GM23338 (cell line): ENCODE measurements around the gene MAGI3.

Experiments
- CREB1 ChIP-seq: fragments of 250-450 bp; sonication (Bioruptor Pico); IDR thresholded peaks from 2 replicates; pipeline ENCODE4 v1.5.0; 2020; ENCODE audit warnings: low read depth, mild to moderate bottlenecking, moderate library complexity
- EZH2 ChIP-seq: fragments of 200-600 bp; sonication (generic); IDR thresholded peaks from one replicate; pipeline ENCODE4 v1.8.0; 2017; ENCODE audit warnings: antibody characterized with exemption, mild to moderate bottlenecking, low read depth; ENCODE audit not compliant: unreplicated experiment
- EZH2phosphoT487 ChIP-seq: fragments of 200-600 bp; sonication (generic); IDR thresholded peaks from one replicate; pipeline ENCODE4 v1.8.1; 2018; ENCODE audit warnings: antibody characterized with exemption; ENCODE audit not compliant: unreplicated experiment
- NANOG ChIP-seq: IDR thresholded peaks from 2 replicates; pipeline ENCODE4 v1.6.1; 2016; ENCODE audit warnings: antibody characterized with exemption, borderline replicate concordance
- POLR2AphosphoS5 ChIP-seq: IDR thresholded peaks from 2 replicates; pipeline ENCODE4 v1.6.1; 2016; ENCODE audit warnings: antibody characterized with exemption, low read depth
- ZNF114 ChIP-seq: fragments of 250-450 bp; sonication (Bioruptor Pico); IDR thresholded peaks from 2 replicates; pipeline ENCODE4 v1.5.0; 2020; ENCODE audit warnings: mild to moderate bottlenecking, moderate library complexity
- ZNF331 ChIP-seq: fragments of 250-450 bp; sonication (Bioruptor Pico); IDR thresholded peaks from 2 replicates; pipeline ENCODE4 v1.5.0; 2020; ENCODE audit warnings: low read depth, mild to moderate bottlenecking, moderate library complexity
- TF ChIP-seq, protein P1 (sequence below), 2 experiments: fragments of 200-600 bp in 1 of 2; sonication (generic) in 1 of 2; conservative IDR thresholded peaks; 2 replicates each; pipeline versions ENCODE4 v1.5.1 to v1.6.1; 2016 to 2017; ENCODE audit warnings: antibody characterized with exemption in 2 of 2, low read depth in 2 of 2, mild to moderate bottlenecking in 2 of 2, moderate library complexity in 1 of 2
- TF ChIP-seq, protein P2 (sequence below): IDR thresholded peaks from one replicate; pipeline ENCODE4 v1.6.1; 2018; ENCODE audit warnings: antibody characterized with exemption; ENCODE audit not compliant: unreplicated experiment
- TF ChIP-seq, protein P3 (sequence below): IDR thresholded peaks from 2 replicates; pipeline ENCODE4 v1.6.1; 2016; ENCODE audit warnings: antibody characterized with exemption

GRCh38 chr1:113416496-113416895, 26.2 kb downstream of the MAGI3 start:
- no peak for TF ChIP-seq EZH2phosphoT487
- TF ChIP-seq, protein P1, sequence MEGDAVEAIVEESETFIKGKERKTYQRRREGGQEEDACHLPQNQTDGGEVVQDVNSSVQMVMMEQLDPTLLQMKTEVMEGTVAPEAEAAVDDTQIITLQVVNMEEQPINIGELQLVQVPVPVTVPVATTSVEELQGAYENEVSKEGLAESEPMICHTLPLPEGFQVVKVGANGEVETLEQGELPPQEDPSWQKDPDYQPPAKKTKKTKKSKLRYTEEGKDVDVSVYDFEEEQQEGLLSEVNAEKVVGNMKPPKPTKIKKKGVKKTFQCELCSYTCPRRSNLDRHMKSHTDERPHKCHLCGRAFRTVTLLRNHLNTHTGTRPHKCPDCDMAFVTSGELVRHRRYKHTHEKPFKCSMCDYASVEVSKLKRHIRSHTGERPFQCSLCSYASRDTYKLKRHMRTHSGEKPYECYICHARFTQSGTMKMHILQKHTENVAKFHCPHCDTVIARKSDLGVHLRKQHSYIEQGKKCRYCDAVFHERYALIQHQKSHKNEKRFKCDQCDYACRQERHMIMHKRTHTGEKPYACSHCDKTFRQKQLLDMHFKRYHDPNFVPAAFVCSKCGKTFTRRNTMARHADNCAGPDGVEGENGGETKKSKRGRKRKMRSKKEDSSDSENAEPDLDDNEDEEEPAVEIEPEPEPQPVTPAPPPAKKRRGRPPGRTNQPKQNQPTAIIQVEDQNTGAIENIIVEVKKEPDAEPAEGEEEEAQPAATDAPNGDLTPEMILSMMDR (conservative IDR thresholded peaks at IDR 0.05; ENCODE audit: low read depth in 2 of 2), result no peak
- TF ChIP-seq POLR2AphosphoS5, result no peak
- no peak for TF ChIP-seq EZH2
- TF ChIP-seq, protein P2, sequence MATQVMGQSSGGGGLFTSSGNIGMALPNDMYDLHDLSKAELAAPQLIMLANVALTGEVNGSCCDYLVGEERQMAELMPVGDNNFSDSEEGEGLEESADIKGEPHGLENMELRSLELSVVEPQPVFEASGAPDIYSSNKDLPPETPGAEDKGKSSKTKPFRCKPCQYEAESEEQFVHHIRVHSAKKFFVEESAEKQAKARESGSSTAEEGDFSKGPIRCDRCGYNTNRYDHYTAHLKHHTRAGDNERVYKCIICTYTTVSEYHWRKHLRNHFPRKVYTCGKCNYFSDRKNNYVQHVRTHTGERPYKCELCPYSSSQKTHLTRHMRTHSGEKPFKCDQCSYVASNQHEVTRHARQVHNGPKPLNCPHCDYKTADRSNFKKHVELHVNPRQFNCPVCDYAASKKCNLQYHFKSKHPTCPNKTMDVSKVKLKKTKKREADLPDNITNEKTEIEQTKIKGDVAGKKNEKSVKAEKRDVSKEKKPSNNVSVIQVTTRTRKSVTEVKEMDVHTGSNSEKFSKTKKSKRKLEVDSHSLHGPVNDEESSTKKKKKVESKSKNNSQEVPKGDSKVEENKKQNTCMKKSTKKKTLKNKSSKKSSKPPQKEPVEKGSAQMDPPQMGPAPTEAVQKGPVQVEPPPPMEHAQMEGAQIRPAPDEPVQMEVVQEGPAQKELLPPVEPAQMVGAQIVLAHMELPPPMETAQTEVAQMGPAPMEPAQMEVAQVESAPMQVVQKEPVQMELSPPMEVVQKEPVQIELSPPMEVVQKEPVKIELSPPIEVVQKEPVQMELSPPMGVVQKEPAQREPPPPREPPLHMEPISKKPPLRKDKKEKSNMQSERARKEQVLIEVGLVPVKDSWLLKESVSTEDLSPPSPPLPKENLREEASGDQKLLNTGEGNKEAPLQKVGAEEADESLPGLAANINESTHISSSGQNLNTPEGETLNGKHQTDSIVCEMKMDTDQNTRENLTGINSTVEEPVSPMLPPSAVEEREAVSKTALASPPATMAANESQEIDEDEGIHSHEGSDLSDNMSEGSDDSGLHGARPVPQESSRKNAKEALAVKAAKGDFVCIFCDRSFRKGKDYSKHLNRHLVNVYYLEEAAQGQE, result no peak
- no peak for TF ChIP-seq CREB1 (CRISPR knock-in tag)
- TF ChIP-seq ZNF331 (CRISPR knock-in tag), result no peak
- TF ChIP-seq, protein P3, sequence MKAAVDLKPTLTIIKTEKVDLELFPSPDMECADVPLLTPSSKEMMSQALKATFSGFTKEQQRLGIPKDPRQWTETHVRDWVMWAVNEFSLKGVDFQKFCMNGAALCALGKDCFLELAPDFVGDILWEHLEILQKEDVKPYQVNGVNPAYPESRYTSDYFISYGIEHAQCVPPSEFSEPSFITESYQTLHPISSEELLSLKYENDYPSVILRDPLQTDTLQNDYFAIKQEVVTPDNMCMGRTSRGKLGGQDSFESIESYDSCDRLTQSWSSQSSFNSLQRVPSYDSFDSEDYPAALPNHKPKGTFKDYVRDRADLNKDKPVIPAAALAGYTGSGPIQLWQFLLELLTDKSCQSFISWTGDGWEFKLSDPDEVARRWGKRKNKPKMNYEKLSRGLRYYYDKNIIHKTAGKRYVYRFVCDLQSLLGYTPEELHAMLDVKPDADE, result no peak
- TF ChIP-seq NANOG, result no peak
- no peak for TF ChIP-seq ZNF114 (CRISPR knock-in tag)
